ENCODE measurements around the gene MEX3A.

- TF ChIP-seq CTCF (IDR thresholded peaks at IDR 0.05): no peak
- TF ChIP-seq POLR2A (IDR thresholded peaks at IDR 0.05): no peak
Observed at GRCh38 chr1:156102633-156103511, 20.6 kb upstream of the MEX3A start.

Measured in testis (tissue), 2 donors.